ENCODE measurements around the gene RPL36. TPM values are rescaled to one million over a fixed set of nuclear protein-coding genes. Genes with fewer than 3 reads are reported as not detected.

RPL36 gene
- total and polyA plus RNA-seq, 2 of the 8 experiments (the other 6 are each of a cell fraction or from before 2014, with no cell fraction given) = 951 to 1,075 TPM

- TF ChIP-seq SP4 (IDR thresholded peaks at IDR 0.05; ENCODE audit: low read length) (peak; percentile 95), CHD2 (IDR thresholded peaks at IDR 0.05; ENCODE audit: low read length) (no peak), CEBPB (IDR thresholded peaks at IDR 0.05; ENCODE audit: low read depth, low read length) (no peak), BRCA1 (IDR thresholded peaks at IDR 0.05; ENCODE audit: low read depth, low read length) (no peak), POLR2AphosphoS5 (IDR thresholded peaks at IDR 0.05; ENCODE audit: low read depth, low read length) (0 out of 2 replicates have a peak, but pooled peaks have one; percentile 9), TAF1 (IDR thresholded peaks at IDR 0.05; ENCODE audit: low read depth, low read length) (peak; percentile 38; the same call in 1 of the 2 replicates), CHD7 (IDR thresholded peaks at IDR 0.05; ENCODE audit: insufficient replicate concordance, low read length) (no peak)
- TF ChIP-seq, protein P1, sequence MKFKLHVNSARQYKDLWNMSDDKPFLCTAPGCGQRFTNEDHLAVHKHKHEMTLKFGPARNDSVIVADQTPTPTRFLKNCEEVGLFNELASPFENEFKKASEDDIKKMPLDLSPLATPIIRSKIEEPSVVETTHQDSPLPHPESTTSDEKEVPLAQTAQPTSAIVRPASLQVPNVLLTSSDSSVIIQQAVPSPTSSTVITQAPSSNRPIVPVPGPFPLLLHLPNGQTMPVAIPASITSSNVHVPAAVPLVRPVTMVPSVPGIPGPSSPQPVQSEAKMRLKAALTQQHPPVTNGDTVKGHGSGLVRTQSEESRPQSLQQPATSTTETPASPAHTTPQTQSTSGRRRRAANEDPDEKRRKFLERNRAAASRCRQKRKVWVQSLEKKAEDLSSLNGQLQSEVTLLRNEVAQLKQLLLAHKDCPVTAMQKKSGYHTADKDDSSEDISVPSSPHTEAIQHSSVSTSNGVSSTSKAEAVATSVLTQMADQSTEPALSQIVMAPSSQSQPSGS (IDR thresholded peaks at IDR 0.05; ENCODE audit: low read length) = no peak
Observed at GRCh38 chr19:5686647-5687359, 3.3 kb upstream of the RPL36 start (continued).
